ENCODE measurements around the gene GPC3.

DNA sequence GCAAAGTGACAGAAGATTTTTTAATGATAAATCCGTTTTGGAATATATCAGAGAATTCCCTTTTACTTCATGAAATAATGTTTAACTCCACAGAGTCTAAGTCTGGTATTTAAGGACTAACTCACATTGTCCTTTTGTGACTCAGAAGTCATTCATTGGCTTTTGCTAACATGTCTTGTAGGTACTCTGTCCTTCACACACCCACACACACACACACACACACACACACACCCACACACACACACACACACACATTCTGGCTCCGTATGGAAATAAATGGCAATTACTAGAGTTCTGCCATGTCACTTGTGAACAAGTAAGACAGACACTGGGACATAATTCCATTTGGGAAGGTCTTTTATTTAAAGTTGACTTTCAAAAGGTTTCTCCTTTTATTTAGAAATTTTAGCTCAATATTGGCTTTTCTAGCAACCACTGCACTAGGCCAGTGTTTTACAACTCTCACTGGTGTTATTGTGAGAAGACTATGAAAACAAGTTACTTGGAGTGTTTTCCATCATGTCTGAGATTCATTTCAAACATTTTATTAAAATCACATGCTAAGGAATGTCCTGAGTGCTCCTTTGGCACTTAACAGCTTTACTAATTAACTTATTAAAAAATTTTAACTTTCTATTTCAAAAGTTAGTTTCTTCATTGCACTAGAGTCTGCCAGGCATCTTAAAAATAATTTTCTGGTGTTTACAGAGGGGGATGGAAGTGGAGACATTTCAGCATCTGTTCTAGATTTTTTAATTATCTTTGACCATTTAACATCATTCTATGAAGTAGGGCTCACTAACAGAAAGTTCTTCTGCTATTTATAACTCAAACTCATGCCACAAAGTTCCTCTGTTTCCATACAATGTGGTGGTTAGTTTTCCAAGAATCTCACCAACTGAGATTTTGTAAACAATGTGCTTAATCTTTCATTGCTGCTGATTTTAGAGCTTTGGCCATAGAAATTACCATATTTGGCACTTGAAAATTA lies 329.8 kb downstream of the GPC3 start:
- TF ChIP-seq, protein P1, sequence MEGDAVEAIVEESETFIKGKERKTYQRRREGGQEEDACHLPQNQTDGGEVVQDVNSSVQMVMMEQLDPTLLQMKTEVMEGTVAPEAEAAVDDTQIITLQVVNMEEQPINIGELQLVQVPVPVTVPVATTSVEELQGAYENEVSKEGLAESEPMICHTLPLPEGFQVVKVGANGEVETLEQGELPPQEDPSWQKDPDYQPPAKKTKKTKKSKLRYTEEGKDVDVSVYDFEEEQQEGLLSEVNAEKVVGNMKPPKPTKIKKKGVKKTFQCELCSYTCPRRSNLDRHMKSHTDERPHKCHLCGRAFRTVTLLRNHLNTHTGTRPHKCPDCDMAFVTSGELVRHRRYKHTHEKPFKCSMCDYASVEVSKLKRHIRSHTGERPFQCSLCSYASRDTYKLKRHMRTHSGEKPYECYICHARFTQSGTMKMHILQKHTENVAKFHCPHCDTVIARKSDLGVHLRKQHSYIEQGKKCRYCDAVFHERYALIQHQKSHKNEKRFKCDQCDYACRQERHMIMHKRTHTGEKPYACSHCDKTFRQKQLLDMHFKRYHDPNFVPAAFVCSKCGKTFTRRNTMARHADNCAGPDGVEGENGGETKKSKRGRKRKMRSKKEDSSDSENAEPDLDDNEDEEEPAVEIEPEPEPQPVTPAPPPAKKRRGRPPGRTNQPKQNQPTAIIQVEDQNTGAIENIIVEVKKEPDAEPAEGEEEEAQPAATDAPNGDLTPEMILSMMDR (IDR thresholded peaks at IDR 0.05) = no peak
- TF ChIP-seq POLR2A (IDR thresholded peaks at IDR 0.05) = no peak
